Loucy (cell line): ENCODE results near the gene FNDC8.
A peak's percentile ranks its signal among the peaks of the same experiment; 100 is the strongest.
"Not testable (repeated sequence)": the region's sequence is repeated elsewhere in the genome, so short reads cannot be mapped to it uniquely, and the experiment has no call there.

Source experiments
- H2AFZ ChIP-seq: fragments of 200-600 bp; sonication (generic); 2 replicates; pipeline ENCODE4 v1.6.0; 2016; ENCODE audit warnings: antibody characterized with exemption, mild to moderate bottlenecking, low read length, moderate library complexity
- H3F3A ChIP-seq: fragments of 200-600 bp; 2 replicates; pipeline ENCODE4 v1.6.0; 2016; ENCODE audit warnings: antibody characterized with exemption, low read depth, mild to moderate bottlenecking
- H3K27me3 ChIP-seq: fragments of 200-600 bp; sonication (generic); 2 replicates; pipeline ENCODE4 v1.6.1; 2014; ENCODE audit warnings: low read length, mild to moderate bottlenecking; ENCODE audit not compliant: insufficient read depth, poor library complexity, severe bottlenecking
- H3K36me3 ChIP-seq: fragments of 200-600 bp; sonication (generic); 2 replicates; pipeline ENCODE4 v1.6.1; 2016; ENCODE audit warnings: low read length; ENCODE audit not compliant: insufficient read depth
- H3K4me1 ChIP-seq: fragments of 200-600 bp; sonication (generic); 2 replicates; pipeline ENCODE4 v1.5.1; 2014; ENCODE audit warnings: low read length, mild to moderate bottlenecking; ENCODE audit not compliant: insufficient read depth, poor library complexity, severe bottlenecking
- H3K4me2 ChIP-seq: fragments of 200-600 bp; sonication (generic); 2 replicates; pipeline ENCODE4 v1.6.0; 2014; ENCODE audit warnings: antibody characterized with exemption, low read length, low read depth, mild to moderate bottlenecking; ENCODE audit not compliant: poor library complexity, severe bottlenecking
- H3K4me3 ChIP-seq: fragments of 200-600 bp; sonication (generic); 2 replicates; pipeline ENCODE4 v1.5.1; 2014; ENCODE audit warnings: low read length, mild to moderate bottlenecking, mixed read lengths; ENCODE audit not compliant: poor library complexity, severe bottlenecking
- H3K79me2 ChIP-seq: fragments of 200-600 bp; sonication (generic); 2 replicates; pipeline ENCODE4 v1.6.1; 2014; ENCODE audit warnings: low read length; ENCODE audit not compliant: insufficient read depth
- H3K9ac ChIP-seq: fragments of 200-600 bp; sonication (generic); 2 replicates; pipeline ENCODE4 v1.6.0; 2014; ENCODE audit warnings: mild to moderate bottlenecking, low read depth, low read length, moderate library complexity; ENCODE audit not compliant: poor library complexity, severe bottlenecking
- H3K9me2 ChIP-seq: fragments of 200-600 bp; sonication (generic); replicated peaks from 2 replicates; pipeline ENCODE4 v1.6.1; 2016; ENCODE audit warnings: low read depth, low read length, mixed read lengths
- H3K9me3 ChIP-seq: fragments of 200-600 bp; sonication (generic); 2 replicates; pipeline ENCODE4 v1.6.1; 2014; ENCODE audit warnings: mild to moderate bottlenecking, antibody characterized with exemption, low read length, low read depth; ENCODE audit not compliant: insufficient read depth
- H4K20me1 ChIP-seq: fragments of 200-600 bp; sonication (generic); 2 replicates; pipeline ENCODE4 v1.6.0; 2014; ENCODE audit warnings: antibody characterized with exemption, low read length, mild to moderate bottlenecking; ENCODE audit not compliant: insufficient read depth, poor library complexity, severe bottlenecking
- EZH2phosphoT487 ChIP-seq: fragments of 200-600 bp; IDR thresholded peaks from 2 replicates; pipeline ENCODE4 v1.6.1; 2018; ENCODE audit warnings: antibody characterized with exemption, mild to moderate bottlenecking, moderate library complexity, borderline replicate concordance
- TF ChIP-seq, protein P1 (sequence below): fragments of 200-600 bp; sonication (generic); conservative IDR thresholded peaks from 2 replicates; pipeline ENCODE4 v1.5.1; 2014; ENCODE audit warnings: mild to moderate bottlenecking, antibody characterized with exemption, low read length

The FNDC8 gene

DNA sequence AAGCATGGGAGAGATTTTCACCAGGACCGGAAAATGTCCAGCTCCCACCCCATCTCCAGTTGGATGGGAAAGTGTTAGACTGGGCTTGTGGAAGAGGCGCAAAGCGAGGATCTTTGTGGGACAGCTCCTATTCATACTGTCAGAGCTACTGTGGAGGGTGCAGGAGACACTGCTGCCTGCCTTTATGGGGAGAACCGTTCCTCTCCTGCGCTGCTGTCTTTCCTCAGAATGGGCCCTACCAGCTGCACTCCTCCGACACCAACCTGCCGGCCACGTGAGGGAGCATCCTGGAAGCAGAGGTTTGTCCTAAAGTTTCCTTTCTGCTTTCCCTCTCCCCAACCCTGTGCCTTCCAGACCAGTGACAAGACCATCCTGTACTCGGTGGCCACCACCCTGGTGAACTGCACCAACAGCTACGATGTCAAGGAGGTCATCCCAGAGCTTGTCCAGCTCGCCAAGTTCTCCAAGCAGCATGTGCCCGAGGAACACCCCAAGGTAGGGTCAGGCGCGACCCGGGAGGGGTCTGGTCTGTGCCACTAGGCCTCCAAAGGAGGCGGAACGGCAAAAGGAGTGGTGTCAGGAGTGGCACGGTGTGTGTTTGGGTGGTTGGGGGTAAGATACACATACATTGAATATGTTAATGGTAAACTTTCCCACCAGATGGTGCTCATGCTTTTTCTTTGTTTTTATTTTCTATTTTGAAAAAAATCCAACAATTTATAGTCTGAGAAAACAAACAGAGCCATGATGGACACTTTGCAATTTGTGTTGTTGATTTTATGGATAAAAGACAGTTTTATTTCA is 49.8 kb downstream of the FNDC8 start:
- no peaks in the 10 kb centered on the region for H3K36me3 ChIP-seq
- no peak for TF ChIP-seq EZH2phosphoT487
- TF ChIP-seq, protein P1, sequence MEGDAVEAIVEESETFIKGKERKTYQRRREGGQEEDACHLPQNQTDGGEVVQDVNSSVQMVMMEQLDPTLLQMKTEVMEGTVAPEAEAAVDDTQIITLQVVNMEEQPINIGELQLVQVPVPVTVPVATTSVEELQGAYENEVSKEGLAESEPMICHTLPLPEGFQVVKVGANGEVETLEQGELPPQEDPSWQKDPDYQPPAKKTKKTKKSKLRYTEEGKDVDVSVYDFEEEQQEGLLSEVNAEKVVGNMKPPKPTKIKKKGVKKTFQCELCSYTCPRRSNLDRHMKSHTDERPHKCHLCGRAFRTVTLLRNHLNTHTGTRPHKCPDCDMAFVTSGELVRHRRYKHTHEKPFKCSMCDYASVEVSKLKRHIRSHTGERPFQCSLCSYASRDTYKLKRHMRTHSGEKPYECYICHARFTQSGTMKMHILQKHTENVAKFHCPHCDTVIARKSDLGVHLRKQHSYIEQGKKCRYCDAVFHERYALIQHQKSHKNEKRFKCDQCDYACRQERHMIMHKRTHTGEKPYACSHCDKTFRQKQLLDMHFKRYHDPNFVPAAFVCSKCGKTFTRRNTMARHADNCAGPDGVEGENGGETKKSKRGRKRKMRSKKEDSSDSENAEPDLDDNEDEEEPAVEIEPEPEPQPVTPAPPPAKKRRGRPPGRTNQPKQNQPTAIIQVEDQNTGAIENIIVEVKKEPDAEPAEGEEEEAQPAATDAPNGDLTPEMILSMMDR, result peak; percentile 64
- no peaks in the 10 kb centered on the region for H3K4me1 ChIP-seq
- H3K9ac ChIP-seq, result no peak overlapping the region
- no peak overlapping the region for H2AFZ ChIP-seq
- H3K79me2 ChIP-seq, result no peaks in the 10 kb centered on the region
- H3K27me3 ChIP-seq, result peaks cover 3% of the 10 kb centered on the region
- H4K20me1 ChIP-seq, result no peaks in the 10 kb centered on the region
- H3K4me2 ChIP-seq, result no peak overlapping the region
- H3K4me3 ChIP-seq, result no peak overlapping the region
- no peaks in the 10 kb centered on the region for H3K9me3 ChIP-seq
- no peaks in the 10 kb centered on the region for H3F3A ChIP-seq
- H3K9me2 ChIP-seq, result no peaks in the 10 kb centered on the region

DNA sequence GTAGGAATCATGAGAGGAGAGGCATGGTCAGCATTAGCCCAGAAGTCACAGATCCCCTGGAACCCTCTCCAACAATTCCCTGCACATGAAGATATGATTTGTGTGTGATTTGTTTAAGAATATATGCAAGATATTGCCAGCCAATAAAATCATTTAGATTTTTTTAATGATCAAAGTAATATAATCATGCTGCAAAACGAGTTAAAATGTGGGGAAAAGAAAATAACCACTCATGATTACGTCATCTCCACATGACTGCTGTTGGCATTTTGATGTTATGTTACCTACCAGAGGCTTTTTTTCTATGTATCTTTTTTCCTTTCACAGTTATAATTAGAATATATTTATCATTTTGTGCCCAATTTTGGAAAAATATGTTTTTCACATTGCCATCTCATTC is 50.4 kb downstream of the FNDC8 start:
- H3K4me1 ChIP-seq, result no peaks in the 10 kb centered on the region
- no peaks in the 10 kb centered on the region for H3K36me3 ChIP-seq
- no peaks in the 10 kb centered on the region for H3K9me2 ChIP-seq
- H3K79me2 ChIP-seq, result no peaks in the 10 kb centered on the region
- TF ChIP-seq EZH2phosphoT487, result no peak
- TF ChIP-seq, protein P1, result no peak; the same call in 1 of the 2 replicates
- H3K9ac ChIP-seq, result no peak overlapping the region
- H3K4me3 ChIP-seq, result no peak overlapping the region
- H3K27me3 ChIP-seq, result peaks cover 3% of the 10 kb centered on the region
- H4K20me1 ChIP-seq, result no peaks in the 10 kb centered on the region
- H3F3A ChIP-seq, result no peaks in the 10 kb centered on the region
- H3K4me2 ChIP-seq, result no peak overlapping the region
- H2AFZ ChIP-seq, result no peak overlapping the region
- H3K9me3 ChIP-seq, result no peaks in the 10 kb centered on the region

DNA sequence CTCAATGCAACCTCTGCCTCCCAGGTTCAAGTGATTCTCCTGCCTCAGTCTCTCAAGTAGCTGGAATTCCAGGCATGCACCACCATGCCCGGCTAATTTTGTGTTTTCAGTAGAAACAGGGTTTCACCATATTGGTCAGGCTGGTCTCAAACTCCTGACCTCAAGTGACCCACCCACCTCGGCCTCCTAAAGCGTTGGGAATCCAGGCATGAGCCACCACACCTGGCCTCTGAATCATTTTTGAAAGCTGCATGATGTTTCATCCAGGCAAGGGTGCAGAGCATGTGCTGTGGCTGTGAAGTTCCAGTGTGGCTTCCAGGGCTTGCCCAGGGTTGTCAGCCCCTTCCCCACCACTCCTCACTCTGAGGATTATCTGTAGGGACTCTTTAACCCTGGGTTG is 50.9 kb downstream of the FNDC8 start:
- H3K79me2 ChIP-seq, H2AFZ ChIP-seq, H3K9me3 ChIP-seq, H3K9ac ChIP-seq, H3K9me2 ChIP-seq, H3F3A ChIP-seq, H3K4me2 ChIP-seq, H3K4me1 ChIP-seq, H4K20me1 ChIP-seq, H3K36me3 ChIP-seq, H3K27me3 ChIP-seq, H3K4me3 ChIP-seq: not testable (repeated sequence)

DNA sequence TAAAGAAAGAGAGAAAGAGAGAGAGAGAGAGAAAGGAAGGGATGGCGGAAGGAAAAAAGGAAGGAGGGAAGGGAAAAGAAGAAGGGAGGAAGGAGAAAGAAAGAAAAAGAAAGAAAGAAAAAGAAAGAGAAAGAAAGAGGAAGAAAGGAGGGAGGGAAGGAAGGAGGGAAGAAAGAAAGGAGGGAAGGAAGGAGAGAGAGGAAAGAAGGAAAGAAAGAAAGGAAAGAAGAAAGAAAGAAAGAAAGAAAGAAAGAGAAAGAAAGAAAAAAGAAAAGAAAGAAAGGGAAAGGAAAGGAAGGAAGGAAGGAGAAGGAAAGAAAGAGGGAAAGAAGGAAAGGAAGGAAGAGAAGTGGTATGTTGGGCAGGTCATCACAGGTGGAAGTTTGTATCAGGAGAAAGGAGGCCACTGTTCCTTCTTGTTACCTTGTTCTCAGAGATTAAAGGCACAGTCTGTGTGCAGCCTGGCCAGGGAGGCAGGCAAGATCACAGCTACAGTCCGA is 53.5 kb downstream of the FNDC8 start:
- H3K36me3 ChIP-seq, result no peaks in the 10 kb centered on the region
- no peaks in the 10 kb centered on the region for H3F3A ChIP-seq
- no peaks in the 10 kb centered on the region for H3K9me3 ChIP-seq
- no peak overlapping the region for H3K4me2 ChIP-seq
- H3K27me3 ChIP-seq, result peaks cover 3% of the 10 kb centered on the region
- no peak overlapping the region for H3K9ac ChIP-seq
- H3K9me2 ChIP-seq, result no peaks in the 10 kb centered on the region
- no peak overlapping the region for H3K4me3 ChIP-seq
- H3K4me1 ChIP-seq, result no peaks in the 10 kb centered on the region
- H2AFZ ChIP-seq, result no peak overlapping the region
- no peaks in the 10 kb centered on the region for H3K79me2 ChIP-seq
- no peaks in the 10 kb centered on the region for H4K20me1 ChIP-seq
- no peak for TF ChIP-seq EZH2phosphoT487
- TF ChIP-seq, protein P1, result no peak
